SK-N-MC (cell line): ENCODE results near the gene CCDC191.

ENCODE experiments used
- EZH2 ChIP-seq: fragments of 200-600 bp; sonication (generic); IDR thresholded peaks from one replicate; pipeline ENCODE4 v1.6.1; 2017; ENCODE audit warnings: antibody characterized with exemption
- FOXP2 ChIP-seq: optimal IDR thresholded peaks from 2 replicates; pipeline ENCODE3; 2011; ENCODE audit warnings: mild to moderate bottlenecking, moderate library complexity; ENCODE audit not compliant: insufficient read depth; ENCODE audit errors: extremely low read length, control extremely low read depth
- POLR2AphosphoS5 ChIP-seq: IDR thresholded peaks from 2 replicates; pipeline ENCODE4 v1.6.1; 2012; ENCODE audit warnings: mild to moderate bottlenecking, low read depth, low read length, borderline replicate concordance

- TF ChIP-seq POLR2AphosphoS5: no peak
- no peak for TF ChIP-seq EZH2
- TF ChIP-seq FOXP2: no peak
These were observed 24.7 kb upstream of the CCDC191 start for GRCh38 chr3:114081037-114081436.
